H7 (cell line): ENCODE results near the gene OSBPL3. TPM values are rescaled to one million over a fixed set of nuclear protein-coding genes. Genes with fewer than 3 reads are reported as not detected.
"Not testable (repeated sequence)": the region's sequence is repeated elsewhere in the genome, so short reads cannot be mapped to it uniquely, and the experiment has no call there.

Experiments used
- DNase-seq: peaks from one replicate; pipeline ENCODE4 v3.0.0; 2012
- H3K27me3 ChIP-seq: 2 replicates; pipeline ENCODE4 v1.6.0; 2011; ENCODE audit warnings: mild to moderate bottlenecking, low read length; ENCODE audit not compliant: control insufficient read depth, insufficient read depth
- H3K36me3 ChIP-seq: replicated peaks from 2 replicates; pipeline ENCODE4 v1.5.1; 2011; ENCODE audit warnings: low read length; ENCODE audit not compliant: control insufficient read depth, insufficient read depth
- H3K4me3 ChIP-seq: 2 replicates; pipeline ENCODE4 v1.5.1; 2011; ENCODE audit warnings: low read depth, mild to moderate bottlenecking, control low read depth, low read length, moderate library complexity; ENCODE audit not compliant: insufficient read depth
- total RNA-seq: library from RNA; depleted of rRNA; stranded (reverse); fragments of >200 nt; shearing (Covaris generic); gene quantifications from 2 replicates; pipeline ENCODE4 v1.2.3, GENCODE V29; 2014; rRNA removed

Gene OSBPL3
- total RNA-seq = 8.8 and 9.3 TPM in 2 replicates

GRCh38 chr7:24979863-24980533 lies at the start of gene OSBPL3:
Gene OSBPL3 (minus strand): TSS chr7:24980178. CDS start chr7:24892472, 87,706 bp downstream.
- peaks cover 27% of the 10 kb centered on the region for H3K27me3 ChIP-seq
- DNase-seq = peak; percentile 98
- peak within 1 kb of the TSS; percentile 73 for H3K4me3 ChIP-seq
- H3K36me3 ChIP-seq = no peaks in the 10 kb centered on the region

GRCh38 chr7:25029075-25029474 lies 49.1 kb upstream of the OSBPL3 start:
- no peak for DNase-seq
- H3K27me3 ChIP-seq = no peaks in the 10 kb centered on the region
- H3K4me3 ChIP-seq = no peak overlapping the region
- H3K36me3 ChIP-seq = no peaks in the 10 kb centered on the region

- no peak for DNase-seq
- Histone ChIP-seq H3K27me3 (no peaks in the 10 kb centered on the region), H3K4me3 (no peak overlapping the region), H3K36me3 (no peaks in the 10 kb centered on the region)
Measured at GRCh38 chr7:25028370-25029021, 48.5 kb upstream of the OSBPL3 start.

GRCh38 chr7:25026156-25026555 lies 46.2 kb upstream of the OSBPL3 start:
- peak; percentile 68 for DNase-seq
- H3K36me3 ChIP-seq = no peaks in the 10 kb centered on the region
- H3K27me3 ChIP-seq = no peaks in the 10 kb centered on the region
- H3K4me3 ChIP-seq = no peak overlapping the region

- no peak overlapping the region for H3K4me3 ChIP-seq
- DNase-seq = no peak
- no peaks in the 10 kb centered on the region for H3K27me3 ChIP-seq
- H3K36me3 ChIP-seq = no peaks in the 10 kb centered on the region
Measured at GRCh38 chr7:25025218-25025671, 45.3 kb upstream of the OSBPL3 start.

GRCh38 chr7:25024066-25024465 lies 44.1 kb upstream of the OSBPL3 start:
- no peak for DNase-seq
- Histone ChIP-seq H3K4me3 (no peak overlapping the region), H3K36me3 (no peaks in the 10 kb centered on the region), H3K27me3 (no peaks in the 10 kb centered on the region)

- not testable (repeated sequence) for H3K4me3 ChIP-seq, DNase-seq, H3K36me3 ChIP-seq, H3K27me3 ChIP-seq
Measured at GRCh38 chr7:25017671-25018070, 37.7 kb upstream of the OSBPL3 start.

- no peak for DNase-seq
- Histone ChIP-seq H3K36me3 (no peaks in the 10 kb centered on the region), H3K27me3 (no peaks in the 10 kb centered on the region), H3K4me3 (no peak overlapping the region)
Measured at GRCh38 chr7:25014756-25015155, 34.8 kb upstream of the OSBPL3 start.

- not testable (repeated sequence) for H3K4me3 ChIP-seq, DNase-seq, H3K27me3 ChIP-seq, H3K36me3 ChIP-seq
Measured at GRCh38 chr7:25012710-25013109, 32.7 kb upstream of the OSBPL3 start.

- H3K27me3 ChIP-seq = no peaks in the 10 kb centered on the region
- no peak overlapping the region for H3K4me3 ChIP-seq
- no peaks in the 10 kb centered on the region for H3K36me3 ChIP-seq
- DNase-seq = no peak
Measured at GRCh38 chr7:25012254-25012653, 32.3 kb upstream of the OSBPL3 start.

GRCh38 chr7:25009257-25009656 lies 29.3 kb upstream of the OSBPL3 start:
- no peaks in the 10 kb centered on the region for H3K36me3 ChIP-seq
- H3K27me3 ChIP-seq = no peaks in the 10 kb centered on the region
- DNase-seq = no peak
- H3K4me3 ChIP-seq = no peak overlapping the region

GRCh38 chr7:25007668-25008067 lies 27.7 kb upstream of the OSBPL3 start:
- DNase-seq = no peak
- Histone ChIP-seq H3K27me3 (no peaks in the 10 kb centered on the region), H3K4me3 (no peak overlapping the region), H3K36me3 (no peaks in the 10 kb centered on the region)

- no peaks in the 10 kb centered on the region for H3K27me3 ChIP-seq
- H3K36me3 ChIP-seq = no peaks in the 10 kb centered on the region
- no peak for DNase-seq
Measured at GRCh38 chr7:25006276-25006675, 26.3 kb upstream of the OSBPL3 start.

GRCh38 chr7:25005658-25006057 lies 25.7 kb upstream of the OSBPL3 start:
- DNase-seq = no peak
- H3K27me3 ChIP-seq = no peaks in the 10 kb centered on the region
- no peak overlapping the region for H3K4me3 ChIP-seq
- no peaks in the 10 kb centered on the region for H3K36me3 ChIP-seq

More at GRCh38 chr7:25006276-25006675, 26.3 kb upstream of the OSBPL3 start:
- no peak overlapping the region for H3K4me3 ChIP-seq

GRCh38 chr7:25002786-25003185 lies 22.8 kb upstream of the OSBPL3 start:
- Histone ChIP-seq H3K36me3 (no peaks in the 10 kb centered on the region), H3K27me3 (no peaks in the 10 kb centered on the region), H3K4me3 (no peak overlapping the region)
- no peak for DNase-seq
